HL-60 (cell line): Measurements from ENCODE around the gene SRP9.
A peak's percentile ranks its signal among the peaks of the same experiment; 100 is the strongest.
"Not testable (repeated sequence)": the region's sequence is repeated elsewhere in the genome, so short reads cannot be mapped to it uniquely, and the experiment has no call there.

Experiments
- DNase-seq, 2 experiments: peaks; one replicate each; pipeline ENCODE4 v3.0.0-alpha.2; 2010 to 2020; ENCODE audit warnings: low read depth in 1 of 2, low spot score in 1 of 2
- H3K27ac ChIP-seq: fragments of 250-450 bp; sonication (Bioruptor Pico); replicated peaks from 2 replicates; pipeline ENCODE4 v1.5.1; 2020; ENCODE audit warnings: mild to moderate bottlenecking, moderate library complexity
- H3K27me3 ChIP-seq: fragments of 250-450 bp; sonication (Bioruptor Pico); 2 replicates; pipeline ENCODE4 v1.5.1; 2021; ENCODE audit warnings: mild to moderate bottlenecking, moderate library complexity; ENCODE audit not compliant: insufficient read depth, poor library complexity, severe bottlenecking
- H3K4me3 ChIP-seq: replicated peaks from 2 replicates; pipeline ENCODE4 v1.5.1; 2011; ENCODE audit warnings: mild to moderate bottlenecking, control low read depth, low read length; ENCODE audit not compliant: insufficient read depth
- CTCF ChIP-seq: IDR thresholded peaks from one replicate; pipeline ENCODE4 v1.5.1; 2011; ENCODE audit warnings: low read length, control low read depth, inconsistent platforms; ENCODE audit not compliant: insufficient read depth
- GABPA ChIP-seq: IDR thresholded peaks from 2 replicates; pipeline ENCODE4 v1.6.1; 2012; ENCODE audit warnings: low read depth
- POLR2AphosphoS5 ChIP-seq: IDR thresholded peaks from 2 replicates; pipeline ENCODE4 v1.6.1; 2012; ENCODE audit warnings: low read depth
- REST ChIP-seq: IDR thresholded peaks from 2 replicates; pipeline ENCODE4 v1.6.1; 2012; ENCODE audit warnings: low read depth; ENCODE audit not compliant: insufficient replicate concordance
- SPI1 ChIP-seq: IDR thresholded peaks from 2 replicates; pipeline ENCODE4 v1.6.1; 2012; ENCODE audit warnings: low read depth, mild to moderate bottlenecking, borderline replicate concordance

SRP9 gene

GRCh38 chr1:225760531-225760930 is 17.1 kb upstream of the SRP9 start:
- TF ChIP-seq SPI1, result no peak
- TF ChIP-seq POLR2AphosphoS5, result no peak
- TF ChIP-seq CTCF, result no peak
- TF ChIP-seq GABPA, result no peak
- no peak for TF ChIP-seq REST
- Histone ChIP-seq H3K27me3 (no peaks in the 10 kb centered on the region), H3K27ac (no peak overlapping the region), H3K4me3 (no peak overlapping the region)
- no peak for DNase-seq

GRCh38 chr1:225761395-225761794 is 16.2 kb upstream of the SRP9 start:
- H3K4me3 ChIP-seq, H3K27ac ChIP-seq, DNase-seq: not testable (repeated sequence)

GRCh38 chr1:225762002-225762441 is 15.6 kb upstream of the SRP9 start:
- no peak overlapping the region for H3K27ac ChIP-seq
- H3K4me3 ChIP-seq, result no peak overlapping the region
- TF ChIP-seq CTCF, result no peak
- no peak for TF ChIP-seq GABPA
- TF ChIP-seq POLR2AphosphoS5, result no peak
- TF ChIP-seq SPI1, result no peak
- H3K27me3 ChIP-seq, result no peaks in the 10 kb centered on the region
- no peak for DNase-seq

More at GRCh38 chr1:225761395-225761794, 16.2 kb upstream of the SRP9 start:
- not testable (repeated sequence) for H3K27me3 ChIP-seq

GRCh38 chr1:225762444-225762843 is 15.2 kb upstream of the SRP9 start:
- no peaks in the 10 kb centered on the region for H3K27me3 ChIP-seq
- no peak overlapping the region for H3K27ac ChIP-seq
- TF ChIP-seq POLR2AphosphoS5, result no peak
- no peak for TF ChIP-seq SPI1
- no peak for DNase-seq
- H3K4me3 ChIP-seq, result no peak overlapping the region

GRCh38 chr1:225763716-225764548 is 13.7 kb upstream of the SRP9 start:
- Histone ChIP-seq H3K27ac (no peak overlapping the region), H3K4me3 (no peak overlapping the region), H3K27me3 (no peaks in the 10 kb centered on the region)
- DNase-seq, result no peak
- no peak for TF ChIP-seq CTCF
- TF ChIP-seq GABPA, result no peak
- peak; percentile 89 for TF ChIP-seq SPI1
- TF ChIP-seq POLR2AphosphoS5, result no peak
- TF ChIP-seq REST, result no peak
